Vein endothelial cell (primary cell): Measurements from ENCODE around the gene CDKN2D. TPM values are rescaled to one million over a fixed set of nuclear protein-coding genes. Genes with fewer than 3 reads are reported as not detected.

ENCODE experiments used
- small RNA-seq: library from RNA; depleted of rRNA; stranded (forward); fragments of <200 nt; gene quantifications from one replicate; pipeline ENCODE3, GENCODE V24; 2012
- total RNA-seq: library from RNA; depleted of rRNA; stranded (reverse); fragments of >200 nt; gene quantifications from 2 replicates; pipeline ENCODE4 v1.2.3, GENCODE V29; 2012

The CDKN2D gene
- 2.3 and 3.5 TPM in 2 replicates for total RNA-seq

GRCh38 chr19:10568826-10569651 is at the start of gene CDKN2D:
Gene CDKN2D (minus strand): TSS chr19:10568979. CDS start chr19:10568653, 326 bp downstream.

GRCh38 chr19:10587022-10587838 is 18.5 kb upstream of the CDKN2D start, which contains the start of gene AP1M2:
Gene AP1M2 (minus strand): TSS chr19:10587312. CDS start chr19:10587231, 81 bp downstream.

GRCh38 chr19:10565567-10566407 is 3.0 kb downstream of the CDKN2D start, which contains the start of gene KRI1:
Gene KRI1 (minus strand): TSS chr19:10566010. CDS start chr19:10565999, 11 bp downstream.

GRCh38 chr19:10543420-10544241 is 25.1 kb downstream of the CDKN2D start, which contains the start of gene ATG4D:
Gene ATG4D (plus strand): TSS chr19:10543904. CDS start chr19:10544091, 187 bp downstream.

GRCh38 chr19:10517361-10517759 is 51.4 kb downstream of the CDKN2D start, which contains the start of gene S1PR5:
Gene S1PR5 (minus strand): TSS chr19:10517447. CDS start chr19:10515011, 2,436 bp downstream.

Small RNA genes lying within 50 kb of the gene (small RNA-seq; reads per million reads assigned to genes)
- gene MIR1238 (not detected), gene RNU7-140P (not detected)

Other genes starting within 250 kb of the CDKN2D start
- gene RAVER1, start 235.4 kb downstream of the CDKN2D start, total RNA-seq: 13.9 and 17.3 TPM in 2 replicates
- 7.1 and 9.5 TPM in 2 replicates for gene ICAM3, start 229.4 kb downstream of the CDKN2D start, total RNA-seq
- 57.2 and 79.7 TPM in 2 replicates for gene TYK2, start 188.4 kb downstream of the CDKN2D start, total RNA-seq
- gene CDC37, start 165.4 kb downstream of the CDKN2D start, total RNA-seq: 289 and 291 TPM in 2 replicates
- gene PDE4A, start 148.4 kb downstream of the CDKN2D start, total RNA-seq: 3.6 and 5.6 TPM in 2 replicates
- 74.0 and 74.1 TPM in 2 replicates for gene KEAP1, start 65.6 kb downstream of the CDKN2D start, total RNA-seq
- gene S1PR5, start 51.5 kb downstream of the CDKN2D start, total RNA-seq: not detected in 2 replicates
- 12.1 and 17.0 TPM in 2 replicates for gene ATG4D, start 25.1 kb downstream of the CDKN2D start, total RNA-seq
- gene KRI1, start 3.0 kb downstream of the CDKN2D start, total RNA-seq: 5.9 and 6.2 TPM in 2 replicates
- gene AP1M2, start 18.3 kb upstream of the CDKN2D start, total RNA-seq: not detected in 2 replicates
- 63.5 and 66.3 TPM in 2 replicates for gene SLC44A2, start 56.6 kb upstream of the CDKN2D start, total RNA-seq
- 182 and 208 TPM in 2 replicates for gene ILF3, start 85.4 kb upstream of the CDKN2D start, total RNA-seq
- gene QTRT1, start 132.5 kb upstream of the CDKN2D start, total RNA-seq: 32.8 and 33.6 TPM in 2 replicates
- 154 and 156 TPM in 2 replicates for gene DNM2, start 149.1 kb upstream of the CDKN2D start, total RNA-seq